GM12878 (cell line): ENCODE results near the gene EED. TPM values are rescaled to one million over a fixed set of nuclear protein-coding genes. Genes with fewer than 3 reads are reported as not detected.

Experiments
- CHD2 ChIP-seq: IDR thresholded peaks from 2 replicates; pipeline ENCODE4 v1.6.1; 2011; ENCODE audit warnings: low read depth, low read length, improper control_type of control experiment, borderline replicate concordance
- CREB1 ChIP-seq: IDR thresholded peaks from 2 replicates; pipeline ENCODE4 v1.6.1; 2012; ENCODE audit warnings: low read depth, mild to moderate bottlenecking, inconsistent platforms
- EP300 ChIP-seq, 2 experiments: fragments of 150-350 bp in 1 of 2; IDR thresholded peaks; 2 replicates each; pipeline ENCODE4 v1.6.1; 2011 to 2012; ENCODE audit warnings: low read depth in 2 of 2, low read length in 2 of 2, borderline replicate concordance in 1 of 2, improper control_type of control experiment in 1 of 2, inconsistent platforms in 1 of 2; ENCODE audit not compliant: control insufficient read depth in 1 of 2
- FOS ChIP-seq: IDR thresholded peaks from 3 replicates; pipeline ENCODE4 v1.6.1; 2011; ENCODE audit warnings: borderline replicate concordance; ENCODE audit not compliant: insufficient read length; ENCODE audit errors: extremely low read depth
- FOXM1 ChIP-seq: IDR thresholded peaks from 2 replicates; pipeline ENCODE4 v1.6.1; 2012; ENCODE audit warnings: low read depth, mild to moderate bottlenecking, inconsistent platforms, low read length, moderate library complexity
- GABPA ChIP-seq: IDR thresholded peaks from 2 replicates; pipeline ENCODE4 v1.6.1; 2014; ENCODE audit warnings: antibody characterized with exemption, low read depth, mild to moderate bottlenecking, inconsistent platforms
- KDM1A ChIP-seq: fragments of 200-600 bp; sonication (generic); IDR thresholded peaks from 2 replicates; pipeline ENCODE4 v1.6.1; 2016; ENCODE audit warnings: borderline replicate concordance
- MEF2A ChIP-seq: IDR thresholded peaks from 2 replicates; pipeline ENCODE4 v1.6.1; 2011; ENCODE audit warnings: low read depth, mild to moderate bottlenecking, low read length, moderate library complexity; ENCODE audit not compliant: insufficient read depth
- NR2F1 ChIP-seq: fragments of 450-650 bp; conservative IDR thresholded peaks from 2 replicates; pipeline ENCODE4 v1.6.1; 2017; ENCODE audit warnings: mild to moderate bottlenecking
- SMAD1 ChIP-seq: fragments of 450-650 bp; IDR thresholded peaks from 2 replicates; pipeline ENCODE4 v1.6.1; 2018; ENCODE audit warnings: mild to moderate bottlenecking, low read depth; ENCODE audit not compliant: partially characterized antibody
- SP1 ChIP-seq: IDR thresholded peaks from one replicate; pipeline ENCODE4 v1.6.1; 2011; ENCODE audit warnings: low read depth, low read length
- TCF12 ChIP-seq: IDR thresholded peaks from 2 replicates; pipeline ENCODE4 v1.6.1; 2011; ENCODE audit warnings: low read depth, mild to moderate bottlenecking, low read length
- TCF3 ChIP-seq: IDR thresholded peaks from 2 replicates; pipeline ENCODE4 v1.6.1; 2012; ENCODE audit warnings: low read depth, mild to moderate bottlenecking, low read length, borderline replicate concordance; ENCODE audit not compliant: insufficient read depth
- polyA plus RNA-seq, 11 experiments: library from polyadenylated mRNA; depleted of rRNA in 4 of 11; unstranded in 6 of 11; stranded (reverse) in 5 of 11; fragments of >200 nt; fragmentation: Nextera tagmentation in 4 of 11; fragmentation: Illumina TruSeq in 1 of 11; extraction: Ambion mirVana in 4 of 11; extraction: Trizol in 1 of 11; gene quantifications; 1 replicate in 1 of 11; 2 replicates in 10 of 11; pipeline versions ENCODE4 v1.2.1 to v1.2.3, GENCODE V29; 2011 to 2016; ENCODE audit warnings: inconsistent platforms in 2 of 11, missing spikeins in 2 of 11, low read depth in 1 of 11
- total RNA-seq, 4 experiments: library from RNA; depleted of rRNA in 3 of 4; stranded (reverse); fragments of >200 nt in 3 of 4; fragmentation: Illumina TruSeq in 1 of 4; extraction: Trizol in 1 of 4; gene quantifications; 2 replicates each; pipeline versions ENCODE4 v1.2.1 to v1.2.3, GENCODE V29; 2013 to 2021
- TF ChIP-seq, protein P1 (sequence below): fragments of 450-650 bp; IDR thresholded peaks from 2 replicates; pipeline ENCODE4 v1.6.1; 2016; ENCODE audit warnings: mild to moderate bottlenecking, moderate library complexity, borderline replicate concordance
- TF ChIP-seq, protein P2 (sequence below): fragments of 450-650 bp; IDR thresholded peaks from 2 replicates; pipeline ENCODE4 v1.6.1; 2017; ENCODE audit warnings: mild to moderate bottlenecking, low read depth, inconsistent platforms; ENCODE audit not compliant: poor library complexity, severe bottlenecking
- TF ChIP-seq, protein P3 (sequence below): fragments of 450-650 bp; IDR thresholded peaks from 2 replicates; pipeline ENCODE4 v1.6.1; 2017; ENCODE audit warnings: low read depth, mild to moderate bottlenecking, moderate library complexity
- TF ChIP-seq, protein P4 (sequence below): IDR thresholded peaks from 2 replicates; pipeline ENCODE4 v1.6.1; 2012; ENCODE audit warnings: low read length, inconsistent platforms
- TF ChIP-seq, protein P5 (sequence below): fragments of 450-650 bp; IDR thresholded peaks from 2 replicates; pipeline ENCODE4 v1.6.1; 2014; ENCODE audit warnings: mild to moderate bottlenecking
- TF ChIP-seq, protein P6 (sequence below): IDR thresholded peaks from 2 replicates; pipeline ENCODE4 v1.6.1; 2011; ENCODE audit warnings: low read depth, mild to moderate bottlenecking, low read length, moderate library complexity, borderline replicate concordance; ENCODE audit errors: extremely low read depth

The EED gene
- total and polyA plus RNA-seq, 10 of the 15 experiments (the other 5 are each of a cell fraction or from before 2014, with no cell fraction given): 41.5 to 140 (median 72.2) TPM

DNA sequence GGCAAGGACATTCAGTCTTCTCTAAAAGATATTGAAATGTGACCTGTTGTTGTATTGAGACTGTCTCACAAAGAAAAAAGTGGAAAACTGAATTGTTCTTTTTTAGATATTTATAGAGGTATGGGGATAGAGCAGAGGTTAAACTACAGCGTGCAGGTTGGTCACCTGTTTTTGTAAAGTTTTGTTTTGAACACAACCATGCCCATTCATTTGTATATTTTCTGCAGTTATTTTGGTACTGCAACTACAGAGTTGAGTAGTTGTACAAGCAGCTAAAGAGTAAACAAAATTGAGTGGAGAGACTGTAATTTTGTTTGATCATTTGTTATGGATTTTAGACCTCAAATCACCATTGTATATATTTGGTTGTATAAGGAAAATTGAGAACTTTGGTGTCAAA lies 11.3 kb downstream of the EED start (continued):
- TF ChIP-seq, protein P1, sequence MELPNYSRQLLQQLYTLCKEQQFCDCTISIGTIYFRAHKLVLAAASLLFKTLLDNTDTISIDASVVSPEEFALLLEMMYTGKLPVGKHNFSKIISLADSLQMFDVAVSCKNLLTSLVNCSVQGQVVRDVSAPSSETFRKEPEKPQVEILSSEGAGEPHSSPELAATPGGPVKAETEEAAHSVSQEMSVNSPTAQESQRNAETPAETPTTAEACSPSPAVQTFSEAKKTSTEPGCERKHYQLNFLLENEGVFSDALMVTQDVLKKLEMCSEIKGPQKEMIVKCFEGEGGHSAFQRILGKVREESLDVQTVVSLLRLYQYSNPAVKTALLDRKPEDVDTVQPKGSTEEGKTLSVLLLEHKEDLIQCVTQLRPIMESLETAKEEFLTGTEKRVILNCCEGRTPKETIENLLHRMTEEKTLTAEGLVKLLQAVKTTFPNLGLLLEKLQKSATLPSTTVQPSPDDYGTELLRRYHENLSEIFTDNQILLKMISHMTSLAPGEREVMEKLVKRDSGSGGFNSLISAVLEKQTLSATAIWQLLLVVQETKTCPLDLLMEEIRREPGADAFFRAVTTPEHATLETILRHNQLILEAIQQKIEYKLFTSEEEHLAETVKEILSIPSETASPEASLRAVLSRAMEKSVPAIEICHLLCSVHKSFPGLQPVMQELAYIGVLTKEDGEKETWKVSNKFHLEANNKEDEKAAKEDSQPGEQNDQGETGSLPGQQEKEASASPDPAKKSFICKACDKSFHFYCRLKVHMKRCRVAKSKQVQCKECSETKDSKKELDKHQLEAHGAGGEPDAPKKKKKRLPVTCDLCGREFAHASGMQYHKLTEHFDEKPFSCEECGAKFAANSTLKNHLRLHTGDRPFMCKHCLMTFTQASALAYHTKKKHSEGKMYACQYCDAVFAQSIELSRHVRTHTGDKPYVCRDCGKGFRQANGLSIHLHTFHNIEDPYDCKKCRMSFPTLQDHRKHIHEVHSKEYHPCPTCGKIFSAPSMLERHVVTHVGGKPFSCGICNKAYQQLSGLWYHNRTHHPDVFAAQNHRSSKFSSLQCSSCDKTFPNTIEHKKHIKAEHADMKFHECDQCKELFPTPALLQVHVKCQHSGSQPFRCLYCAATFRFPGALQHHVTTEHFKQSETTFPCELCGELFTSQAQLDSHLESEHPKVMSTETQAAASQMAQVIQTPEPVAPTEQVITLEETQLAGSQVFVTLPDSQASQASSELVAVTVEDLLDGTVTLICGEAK: peak; percentile 93
- TF ChIP-seq, protein P2, sequence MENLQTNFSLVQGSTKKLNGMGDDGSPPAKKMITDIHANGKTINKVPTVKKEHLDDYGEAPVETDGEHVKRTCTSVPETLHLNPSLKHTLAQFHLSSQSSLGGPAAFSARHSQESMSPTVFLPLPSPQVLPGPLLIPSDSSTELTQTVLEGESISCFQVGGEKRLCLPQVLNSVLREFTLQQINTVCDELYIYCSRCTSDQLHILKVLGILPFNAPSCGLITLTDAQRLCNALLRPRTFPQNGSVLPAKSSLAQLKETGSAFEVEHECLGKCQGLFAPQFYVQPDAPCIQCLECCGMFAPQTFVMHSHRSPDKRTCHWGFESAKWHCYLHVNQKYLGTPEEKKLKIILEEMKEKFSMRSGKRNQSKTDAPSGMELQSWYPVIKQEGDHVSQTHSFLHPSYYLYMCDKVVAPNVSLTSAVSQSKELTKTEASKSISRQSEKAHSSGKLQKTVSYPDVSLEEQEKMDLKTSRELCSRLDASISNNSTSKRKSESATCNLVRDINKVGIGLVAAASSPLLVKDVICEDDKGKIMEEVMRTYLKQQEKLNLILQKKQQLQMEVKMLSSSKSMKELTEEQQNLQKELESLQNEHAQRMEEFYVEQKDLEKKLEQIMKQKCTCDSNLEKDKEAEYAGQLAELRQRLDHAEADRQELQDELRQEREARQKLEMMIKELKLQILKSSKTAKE: peak; percentile 80
- TF ChIP-seq, protein P3, sequence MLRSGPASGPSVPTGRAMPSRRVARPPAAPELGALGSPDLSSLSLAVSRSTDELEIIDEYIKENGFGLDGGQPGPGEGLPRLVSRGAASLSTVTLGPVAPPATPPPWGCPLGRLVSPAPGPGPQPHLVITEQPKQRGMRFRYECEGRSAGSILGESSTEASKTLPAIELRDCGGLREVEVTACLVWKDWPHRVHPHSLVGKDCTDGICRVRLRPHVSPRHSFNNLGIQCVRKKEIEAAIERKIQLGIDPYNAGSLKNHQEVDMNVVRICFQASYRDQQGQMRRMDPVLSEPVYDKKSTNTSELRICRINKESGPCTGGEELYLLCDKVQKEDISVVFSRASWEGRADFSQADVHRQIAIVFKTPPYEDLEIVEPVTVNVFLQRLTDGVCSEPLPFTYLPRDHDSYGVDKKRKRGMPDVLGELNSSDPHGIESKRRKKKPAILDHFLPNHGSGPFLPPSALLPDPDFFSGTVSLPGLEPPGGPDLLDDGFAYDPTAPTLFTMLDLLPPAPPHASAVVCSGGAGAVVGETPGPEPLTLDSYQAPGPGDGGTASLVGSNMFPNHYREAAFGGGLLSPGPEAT: 0 out of 2 replicates have a peak, but pooled peaks have one; percentile 32
- TF ChIP-seq TCF3: 0 out of 2 replicates have a peak, but pooled peaks have one; percentile 38
- 0 out of 2 replicates have a peak, but pooled peaks have one; percentile 28 for TF ChIP-seq CREB1
- peak; percentile 94 for TF ChIP-seq FOXM1
- no peak for TF ChIP-seq FOS
- TF ChIP-seq GABPA: peak; percentile 42; the same call in 1 of the 2 replicates
- TF ChIP-seq MEF2A: peak; percentile 99
- TF ChIP-seq SMAD1: no peak
- TF ChIP-seq TCF12: no peak
- TF ChIP-seq CHD2: 0 out of 2 replicates have a peak, but pooled peaks have one; percentile 30
- TF ChIP-seq NR2F1: no peak
- TF ChIP-seq EP300 (IDR thresholded peaks at IDR 0.05; ENCODE audit: borderline replicate concordance in 1 of 2, control insufficient read depth in 1 of 2, low read depth in 2 of 2, low read length in 2 of 2): peak; percentile 75 to 90
- TF ChIP-seq, protein P4, sequence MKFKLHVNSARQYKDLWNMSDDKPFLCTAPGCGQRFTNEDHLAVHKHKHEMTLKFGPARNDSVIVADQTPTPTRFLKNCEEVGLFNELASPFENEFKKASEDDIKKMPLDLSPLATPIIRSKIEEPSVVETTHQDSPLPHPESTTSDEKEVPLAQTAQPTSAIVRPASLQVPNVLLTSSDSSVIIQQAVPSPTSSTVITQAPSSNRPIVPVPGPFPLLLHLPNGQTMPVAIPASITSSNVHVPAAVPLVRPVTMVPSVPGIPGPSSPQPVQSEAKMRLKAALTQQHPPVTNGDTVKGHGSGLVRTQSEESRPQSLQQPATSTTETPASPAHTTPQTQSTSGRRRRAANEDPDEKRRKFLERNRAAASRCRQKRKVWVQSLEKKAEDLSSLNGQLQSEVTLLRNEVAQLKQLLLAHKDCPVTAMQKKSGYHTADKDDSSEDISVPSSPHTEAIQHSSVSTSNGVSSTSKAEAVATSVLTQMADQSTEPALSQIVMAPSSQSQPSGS: peak; percentile 89
- TF ChIP-seq, protein P5, sequence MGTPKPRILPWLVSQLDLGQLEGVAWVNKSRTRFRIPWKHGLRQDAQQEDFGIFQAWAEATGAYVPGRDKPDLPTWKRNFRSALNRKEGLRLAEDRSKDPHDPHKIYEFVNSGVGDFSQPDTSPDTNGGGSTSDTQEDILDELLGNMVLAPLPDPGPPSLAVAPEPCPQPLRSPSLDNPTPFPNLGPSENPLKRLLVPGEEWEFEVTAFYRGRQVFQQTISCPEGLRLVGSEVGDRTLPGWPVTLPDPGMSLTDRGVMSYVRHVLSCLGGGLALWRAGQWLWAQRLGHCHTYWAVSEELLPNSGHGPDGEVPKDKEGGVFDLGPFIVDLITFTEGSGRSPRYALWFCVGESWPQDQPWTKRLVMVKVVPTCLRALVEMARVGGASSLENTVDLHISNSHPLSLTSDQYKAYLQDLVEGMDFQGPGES: no peak
- peak; percentile 35 for TF ChIP-seq SP1
- TF ChIP-seq, protein P6, sequence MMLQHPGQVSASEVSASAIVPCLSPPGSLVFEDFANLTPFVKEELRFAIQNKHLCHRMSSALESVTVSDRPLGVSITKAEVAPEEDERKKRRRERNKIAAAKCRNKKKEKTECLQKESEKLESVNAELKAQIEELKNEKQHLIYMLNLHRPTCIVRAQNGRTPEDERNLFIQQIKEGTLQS: no peak
- no peak for TF ChIP-seq KDM1A
